GM12878 (cell line): ENCODE measurements around the gene GSS. TPM values are rescaled to one million over a fixed set of nuclear protein-coding genes. Genes with fewer than 3 reads are reported as not detected.

Source experiments
- ATAC-seq: fragments of 200-7000 bp; cut with Tn5 transposase; 3 replicates; pipeline ENCODE4 v1.9.1; 2020; ENCODE audit warnings: mild to moderate bottlenecking, moderate library complexity
- BruUV-seq: library from RNA; stranded (reverse); fragments of 400-500 nt; replicated peaks from 2 replicates; lab custom pipeline; 2021; lab: Mats Ljungman, UMichigan
- CTCF ChIA-PET: fragments of 300-600 bp; sonication (Branson Sonifier 250); formaldehyde crosslinking; extraction: SDS; loops from one replicate; lab custom pipeline; 2021; ENCODE audit warnings: inconsistent platforms; lab: Yijun Ruan, JAX
- POLR2A ChIA-PET: fragments of 350-600 bp; formaldehyde crosslinking; extraction: SDS; loops from one replicate; lab custom pipeline; 2021; ENCODE audit warnings: inconsistent platforms; lab: Charles Lee
- RAD21 ChIA-PET: fragments of 300-600 bp; sonication (Branson Sonifier 250); formaldehyde crosslinking; loops from one replicate; lab custom pipeline; 2023; ENCODE audit warnings: antibody characterized with exemption; ENCODE audit not compliant: unreplicated experiment; lab: Charles Lee
- SMC1A ChIA-PET: fragments of 300-600 bp; sonication (Branson Sonifier 250); formaldehyde crosslinking; loops from one replicate; lab custom pipeline; 2023; ENCODE audit not compliant: unreplicated experiment, uncharacterized antibody; lab: Charles Lee
- DNase-seq: peaks from one replicate; pipeline ENCODE4 v3.0.0-alpha.2; 2011; ENCODE audit warnings: low read depth, low spot score
- FAIRE-seq: peaks from 3 replicates; lab custom pipeline; 2011; peaks lifted over from hg19 to GRCh38; lab: Jason Lieb, UNC
- H2AFZ ChIP-seq: 2 replicates; pipeline ENCODE4 v1.6.0; 2011; ENCODE audit warnings: low read depth, low read length, control low read depth; ENCODE audit not compliant: control insufficient read depth
- H3K27ac ChIP-seq: 2 replicates; pipeline ENCODE4 v1.5.1; 2011; ENCODE audit warnings: control low read depth; ENCODE audit not compliant: control insufficient read depth, insufficient read depth
- H3K27me3 ChIP-seq, 2 experiments: replicated peaks in 1 of 2; 2 replicates each; pipeline versions ENCODE4 v1.6.0 to v1.6.1; 2011; ENCODE audit warnings: low read length in 1 of 2; ENCODE audit not compliant: control insufficient read depth in 2 of 2, insufficient read depth in 2 of 2
- H3K36me3 ChIP-seq, 2 experiments: 2 replicates each; pipeline ENCODE4 v1.5.1; 2011; ENCODE audit warnings: low read length in 1 of 2; ENCODE audit not compliant: control insufficient read depth in 2 of 2, insufficient read depth in 2 of 2
- H3K4me1 ChIP-seq: 2 replicates; pipeline ENCODE4 v1.6.1; 2011; ENCODE audit warnings: mild to moderate bottlenecking, low read length, moderate library complexity, mixed read lengths; ENCODE audit not compliant: control insufficient read depth, insufficient read depth
- H3K4me2 ChIP-seq: 2 replicates; pipeline ENCODE4 v1.6.0; 2011; ENCODE audit warnings: control low read depth; ENCODE audit not compliant: control insufficient read depth, insufficient read depth
- H3K4me3 ChIP-seq: fragments of 200-600 bp; sonication (generic); 2 replicates; pipeline ENCODE4 v1.5.1; 2016
- H3K79me2 ChIP-seq: 2 replicates; pipeline ENCODE4 v1.6.0; 2011; ENCODE audit warnings: low read length; ENCODE audit not compliant: control insufficient read depth, insufficient read depth
- H3K9ac ChIP-seq: 2 replicates; pipeline ENCODE4 v1.8.0; 2011; ENCODE audit warnings: low read length, control low read depth, mixed read lengths; ENCODE audit not compliant: control insufficient read depth, insufficient read depth
- H3K9me3 ChIP-seq: replicated peaks from 3 replicates; pipeline ENCODE4 v1.5.1; 2011; ENCODE audit warnings: mild to moderate bottlenecking, low read length; ENCODE audit not compliant: control insufficient read depth, insufficient read depth
- H4K20me1 ChIP-seq: 2 replicates; pipeline ENCODE4 v1.6.0; 2011; ENCODE audit not compliant: control insufficient read depth, insufficient read depth
- BCL11A ChIP-seq: IDR thresholded peaks from 2 replicates; pipeline ENCODE4 v1.6.1; 2011; ENCODE audit warnings: low read depth, low read length
- BRCA1 ChIP-seq: IDR thresholded peaks from 2 replicates; pipeline ENCODE4 v1.6.1; 2011; ENCODE audit warnings: low read depth, low read length, improper control_type of control experiment
- CBX3 ChIP-seq: fragments of 200-600 bp; sonication (generic); IDR thresholded peaks from 2 replicates; pipeline ENCODE4 v1.6.1; 2016; ENCODE audit warnings: low read depth, borderline replicate concordance
- DPF2 ChIP-seq: fragments of 450-650 bp; IDR thresholded peaks from 2 replicates; pipeline ENCODE4 v1.6.1; 2017; ENCODE audit warnings: mild to moderate bottlenecking
- FOXM1 ChIP-seq: IDR thresholded peaks from 2 replicates; pipeline ENCODE4 v1.6.1; 2012; ENCODE audit warnings: low read depth, mild to moderate bottlenecking, inconsistent platforms, low read length, moderate library complexity
- HCFC1 ChIP-seq: fragments of 150-350 bp; IDR thresholded peaks from 2 replicates; pipeline ENCODE4 v1.6.1; 2014; ENCODE audit warnings: low read length
- HDAC6 ChIP-seq: fragments of 200-600 bp; sonication (generic); IDR thresholded peaks from one replicate; pipeline ENCODE4 v1.8.0; 2017; ENCODE audit warnings: antibody characterized with exemption; ENCODE audit not compliant: unreplicated experiment
- IKZF2 ChIP-seq, 2 experiments: fragments of 450-650 bp; IDR thresholded peaks; 2 replicates each; pipeline ENCODE4 v1.6.1; 2017; ENCODE audit warnings: mild to moderate bottlenecking in 2 of 2, moderate library complexity in 2 of 2
- JUNB ChIP-seq: IDR thresholded peaks from 2 replicates; pipeline ENCODE4 v1.6.1; 2016; ENCODE audit warnings: antibody characterized with exemption, mild to moderate bottlenecking
- NFIC ChIP-seq: IDR thresholded peaks from 2 replicates; pipeline ENCODE4 v1.6.1; 2012; ENCODE audit warnings: low read depth, mild to moderate bottlenecking, inconsistent platforms, low read length, moderate library complexity
- SPI1 ChIP-seq: IDR thresholded peaks from 2 replicates; pipeline ENCODE4 v1.6.1; 2011; ENCODE audit warnings: low read depth, mild to moderate bottlenecking, low read length, moderate library complexity, borderline replicate concordance; ENCODE audit not compliant: insufficient read depth
- TBL1XR1 ChIP-seq: IDR thresholded peaks from 2 replicates; pipeline ENCODE4 v1.6.1; 2012; ENCODE audit warnings: low read depth, low read length, improper control_type of control experiment
- TCF12 ChIP-seq: IDR thresholded peaks from 2 replicates; pipeline ENCODE4 v1.6.1; 2011; ENCODE audit warnings: low read depth, mild to moderate bottlenecking, low read length
- ZSCAN29 ChIP-seq: fragments of 450-650 bp; IDR thresholded peaks from 2 replicates; pipeline ENCODE4 v1.6.1; 2017; ENCODE audit warnings: mild to moderate bottlenecking, moderate library complexity
- WGBS: methylation state at CpG from one replicate; pipeline ENCODE4 v1.1.6; 2016; ENCODE audit warnings: low lambda C conversion rate; ENCODE audit not compliant: insufficient replicate concordance, insufficient coverage; ENCODE audit errors: missing lambda C conversion rate; 5-methylcytosine and 5-hydroxymethylcytosine counted together
- in situ Hi-C: fragments of 300-500 bp; cut with MboI; formaldehyde crosslinking; loops from 9 replicates; pipeline ENCODE4 v1.14.3; 2018; ENCODE audit warnings: mixed read lengths
- intact Hi-C: fragments of 100-400 bp; cut with micrococcal nuclease; formaldehyde crosslinking; loops from one replicate; pipeline ENCODE4 v1.14.2; 2022; ENCODE audit not compliant: unreplicated experiment
- polyA plus RNA-seq, 11 experiments: library from polyadenylated mRNA; depleted of rRNA in 4 of 11; unstranded in 6 of 11; stranded (reverse) in 5 of 11; fragments of >200 nt; fragmentation: Nextera tagmentation in 4 of 11; fragmentation: Illumina TruSeq in 1 of 11; extraction: Ambion mirVana in 4 of 11; extraction: Trizol in 1 of 11; gene quantifications; 1 replicate in 1 of 11; 2 replicates in 10 of 11; pipeline versions ENCODE4 v1.2.1 to v1.2.3, GENCODE V29; 2011 to 2016; ENCODE audit warnings: inconsistent platforms in 2 of 11, missing spikeins in 2 of 11, low read depth in 1 of 11
- total RNA-seq, 4 experiments: library from RNA; depleted of rRNA in 3 of 4; stranded (reverse); fragments of >200 nt in 3 of 4; fragmentation: Illumina TruSeq in 1 of 4; extraction: Trizol in 1 of 4; gene quantifications; 2 replicates each; pipeline versions ENCODE4 v1.2.1 to v1.2.3, GENCODE V29; 2013 to 2021
- TF ChIP-seq, protein P1 (sequence below): fragments of 450-650 bp; formaldehyde crosslinking; IDR thresholded peaks from 2 replicates; pipeline ENCODE4 v1.4.0; 2020; ENCODE audit warnings: mild to moderate bottlenecking, moderate library complexity
- TF ChIP-seq, protein P2 (sequence below): fragments of 150-350 bp; IDR thresholded peaks from 2 replicates; pipeline ENCODE4 v1.6.1; 2016; ENCODE audit warnings: low read depth, low read length

Gene GSS
- total and polyA plus RNA-seq, 10 of the 15 experiments (the other 5 are each of a cell fraction or from before 2014, with no cell fraction given): 12.7 to 120 (median 67.4) TPM

DNA sequence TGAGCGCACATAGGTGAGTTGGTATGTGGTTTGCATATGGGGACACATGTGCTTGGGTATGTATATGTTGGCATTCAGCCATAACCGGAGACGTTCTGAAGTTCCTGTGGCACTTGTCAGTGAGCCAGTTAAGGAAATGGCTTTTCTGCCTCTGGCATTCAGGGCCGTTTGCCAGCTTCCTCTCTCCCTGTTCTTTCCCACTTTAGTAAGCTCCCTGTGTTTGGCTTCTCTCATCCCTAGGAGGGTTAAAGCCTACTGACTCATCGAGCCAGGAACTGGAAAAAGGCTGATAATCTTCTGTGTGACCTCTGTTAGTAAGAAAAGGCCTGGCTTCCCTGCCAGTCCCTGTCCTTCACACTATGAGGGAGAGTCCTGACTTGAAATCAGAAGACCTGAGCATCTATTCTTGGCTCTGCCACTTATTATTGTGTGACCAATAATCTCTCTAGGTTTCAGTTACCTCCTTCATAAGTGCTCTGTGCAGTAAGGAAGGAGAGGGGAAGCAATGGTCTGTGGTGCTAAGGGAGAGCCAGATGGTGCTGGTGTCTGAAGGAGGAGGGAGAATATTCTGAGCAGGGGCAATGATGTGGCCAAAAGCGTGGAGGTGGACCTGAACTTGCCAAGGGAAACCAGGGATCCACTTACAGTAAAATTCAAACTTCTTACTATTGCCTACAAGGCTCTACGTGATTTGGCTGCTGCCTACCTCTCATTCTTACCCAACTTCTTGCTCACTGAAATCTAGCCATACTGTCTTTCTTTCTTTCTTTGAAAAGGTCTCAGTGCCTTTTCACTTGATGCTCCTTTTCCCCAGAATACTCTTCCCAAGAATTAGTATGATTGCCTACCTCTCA is 47.8 kb downstream of the GSS start (continued):
- TF ChIP-seq FOXM1: no peak
- TF ChIP-seq HCFC1: no peak

DNA sequence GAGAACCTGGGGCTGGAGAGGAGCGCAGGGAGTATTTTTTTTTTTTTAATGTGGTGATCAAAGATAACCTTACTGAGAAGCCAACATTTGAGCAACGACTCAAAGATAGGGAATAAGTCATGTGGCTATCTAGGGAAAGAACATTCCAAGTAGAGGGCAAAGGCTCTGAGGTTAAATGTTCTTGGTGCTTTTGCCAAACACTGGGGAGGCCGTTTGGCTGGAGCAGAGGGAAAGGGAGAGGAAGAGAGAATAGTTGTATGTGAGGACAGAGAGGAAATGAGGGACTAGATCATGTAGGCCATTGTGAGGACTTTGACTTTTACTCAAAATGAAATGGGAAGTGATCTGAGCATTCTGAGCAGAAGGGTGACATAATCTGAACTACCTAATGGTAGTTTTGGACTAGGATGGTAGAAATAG is 51.4 kb downstream of the GSS start:
- WGBS: 49% methylated on average over 3 of the region's 3 CpGs
- H3K27ac ChIP-seq: no peak overlapping the region
- H3K4me3 ChIP-seq: no peak overlapping the region
- CTCF ChIA-PET: interaction anchor here (0.7 to 2.3 kb wide), 3 partner anchors 24 to 1913 kb away, joined by 3 to 11 read pairs (median 3); partner anchors contain the start of gene ACSS2
- no peaks in the 10 kb centered on the region for H4K20me1 ChIP-seq
- H3K27me3 ChIP-seq: no peaks in the 10 kb centered on the region
- no peak overlapping the region for H3K4me2 ChIP-seq
- H3K4me1 ChIP-seq: no peaks in the 10 kb centered on the region
- no peaks in the 10 kb centered on the region for H3K9me3 ChIP-seq
- H3K36me3 ChIP-seq: no peaks in the 10 kb centered on the region
- FAIRE-seq (no peak), DNase-seq (no peak), ATAC-seq (peak; percentile 80)
- BruUV-seq: no TSS peak
- no peak overlapping the region for H2AFZ ChIP-seq
- RAD21 ChIA-PET: interaction anchor here (0.6 to 1.5 kb wide), 2 partner anchors 21 to 192 kb away, joined by 3 to 4 read pairs; no protein-coding TSS in a partner anchor
- POLR2A ChIA-PET: interaction anchor here (0.6 to 1.1 kb wide), 5 partner anchors 15 to 1048 kb away, joined by 3 to 13 read pairs (median 4); no protein-coding TSS in a partner anchor
- in situ Hi-C loops: no loop called here
- no peak overlapping the region for H3K9ac ChIP-seq
- intact Hi-C loops: no loop called here
- SMC1A ChIA-PET: interaction anchor here (0.6 to 2.5 kb wide), 7 partner anchors 18 to 276 kb away, joined by 3 to 6 read pairs (median 3); partner anchors contain the start of gene ACSS2
- H3K79me2 ChIP-seq: no peaks in the 10 kb centered on the region
- TF ChIP-seq TBL1XR1: no peak
- TF ChIP-seq NFIC: peak; percentile 51; the same call in 1 of the 2 replicates
- 0 out of 2 replicates have a peak, but pooled peaks have one; percentile 38 for TF ChIP-seq BCL11A
- TF ChIP-seq DPF2: peak; percentile 80
- TF ChIP-seq IKZF2 (IDR thresholded peaks at IDR 0.05): peak; percentile 33 to 39; a peak in 1 of 4 replicates
- no peak for TF ChIP-seq BRCA1
- TF ChIP-seq SPI1: peak; percentile 60; the same call in 1 of the 2 replicates
- no peak for TF ChIP-seq TCF12
- TF ChIP-seq, protein P1, sequence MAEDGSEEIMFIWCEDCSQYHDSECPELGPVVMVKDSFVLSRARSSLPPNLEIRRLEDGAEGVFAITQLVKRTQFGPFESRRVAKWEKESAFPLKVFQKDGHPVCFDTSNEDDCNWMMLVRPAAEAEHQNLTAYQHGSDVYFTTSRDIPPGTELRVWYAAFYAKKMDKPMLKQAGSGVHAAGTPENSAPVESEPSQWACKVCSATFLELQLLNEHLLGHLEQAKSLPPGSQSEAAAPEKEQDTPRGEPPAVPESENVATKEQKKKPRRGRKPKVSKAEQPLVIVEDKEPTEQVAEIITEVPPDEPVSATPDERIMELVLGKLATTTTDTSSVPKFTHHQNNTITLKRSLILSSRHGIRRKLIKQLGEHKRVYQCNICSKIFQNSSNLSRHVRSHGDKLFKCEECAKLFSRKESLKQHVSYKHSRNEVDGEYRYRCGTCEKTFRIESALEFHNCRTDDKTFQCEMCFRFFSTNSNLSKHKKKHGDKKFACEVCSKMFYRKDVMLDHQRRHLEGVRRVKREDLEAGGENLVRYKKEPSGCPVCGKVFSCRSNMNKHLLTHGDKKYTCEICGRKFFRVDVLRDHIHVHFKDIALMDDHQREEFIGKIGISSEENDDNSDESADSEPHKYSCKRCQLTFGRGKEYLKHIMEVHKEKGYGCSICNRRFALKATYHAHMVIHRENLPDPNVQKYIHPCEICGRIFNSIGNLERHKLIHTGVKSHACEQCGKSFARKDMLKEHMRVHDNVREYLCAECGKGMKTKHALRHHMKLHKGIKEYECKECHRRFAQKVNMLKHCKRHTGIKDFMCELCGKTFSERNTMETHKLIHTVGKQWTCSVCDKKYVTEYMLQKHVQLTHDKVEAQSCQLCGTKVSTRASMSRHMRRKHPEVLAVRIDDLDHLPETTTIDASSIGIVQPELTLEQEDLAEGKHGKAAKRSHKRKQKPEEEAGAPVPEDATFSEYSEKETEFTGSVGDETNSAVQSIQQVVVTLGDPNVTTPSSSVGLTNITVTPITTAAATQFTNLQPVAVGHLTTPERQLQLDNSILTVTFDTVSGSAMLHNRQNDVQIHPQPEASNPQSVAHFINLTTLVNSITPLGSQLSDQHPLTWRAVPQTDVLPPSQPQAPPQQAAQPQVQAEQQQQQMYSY (CRISPR knock-in tag): no peak
- TF ChIP-seq CBX3: no peak
- TF ChIP-seq, protein P2, sequence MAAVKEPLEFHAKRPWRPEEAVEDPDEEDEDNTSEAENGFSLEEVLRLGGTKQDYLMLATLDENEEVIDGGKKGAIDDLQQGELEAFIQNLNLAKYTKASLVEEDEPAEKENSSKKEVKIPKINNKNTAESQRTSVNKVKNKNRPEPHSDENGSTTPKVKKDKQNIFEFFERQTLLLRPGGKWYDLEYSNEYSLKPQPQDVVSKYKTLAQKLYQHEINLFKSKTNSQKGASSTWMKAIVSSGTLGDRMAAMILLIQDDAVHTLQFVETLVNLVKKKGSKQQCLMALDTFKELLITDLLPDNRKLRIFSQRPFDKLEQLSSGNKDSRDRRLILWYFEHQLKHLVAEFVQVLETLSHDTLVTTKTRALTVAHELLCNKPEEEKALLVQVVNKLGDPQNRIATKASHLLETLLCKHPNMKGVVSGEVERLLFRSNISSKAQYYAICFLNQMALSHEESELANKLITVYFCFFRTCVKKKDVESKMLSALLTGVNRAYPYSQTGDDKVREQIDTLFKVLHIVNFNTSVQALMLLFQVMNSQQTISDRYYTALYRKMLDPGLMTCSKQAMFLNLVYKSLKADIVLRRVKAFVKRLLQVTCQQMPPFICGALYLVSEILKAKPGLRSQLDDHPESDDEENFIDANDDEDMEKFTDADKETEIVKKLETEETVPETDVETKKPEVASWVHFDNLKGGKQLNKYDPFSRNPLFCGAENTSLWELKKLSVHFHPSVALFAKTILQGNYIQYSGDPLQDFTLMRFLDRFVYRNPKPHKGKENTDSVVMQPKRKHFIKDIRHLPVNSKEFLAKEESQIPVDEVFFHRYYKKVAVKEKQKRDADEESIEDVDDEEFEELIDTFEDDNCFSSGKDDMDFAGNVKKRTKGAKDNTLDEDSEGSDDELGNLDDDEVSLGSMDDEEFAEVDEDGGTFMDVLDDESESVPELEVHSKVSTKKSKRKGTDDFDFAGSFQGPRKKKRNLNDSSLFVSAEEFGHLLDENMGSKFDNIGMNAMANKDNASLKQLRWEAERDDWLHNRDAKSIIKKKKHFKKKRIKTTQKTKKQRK: no peak
- TF ChIP-seq HDAC6: no peak
- TF ChIP-seq JUNB: peak; percentile 87
- no peak for TF ChIP-seq ZSCAN29
